Adipose tissue (tissue), 3 donors: Measurements from ENCODE around the gene BIN1. TPM values are rescaled to one million over a fixed set of nuclear protein-coding genes. Genes with fewer than 3 reads are reported as not detected.

Source experiments
- H3K27ac ChIP-seq: one replicate; pipeline ENCODE4 v1.5.1; 2013; ENCODE audit warnings: low read depth, low read length
- WGBS, 3 donors: extraction: QIAGEN DNeasy Blood & Tissue Kit; methylation state at CpG; one replicate each; pipeline ENCODE4 v1.1.7; 2013; 5-methylcytosine and 5-hydroxymethylcytosine counted together
- polyA plus RNA-seq, 3 donors: library from polyadenylated mRNA; stranded (reverse); fragments of 200-250 nt; gene quantifications; one replicate each; pipeline ENCODE4 v1.2.3, GENCODE V29; 2013
- donor health status: healthy with polysubstance abuse.
- donor health status: Bipolar disorder and iron deficiency.
- donor health status: healthy.

The BIN1 gene
- 10 to 100 TPM; 20.9 to 94.1 (median 78.8) TPM for polyA plus RNA-seq

DNA sequence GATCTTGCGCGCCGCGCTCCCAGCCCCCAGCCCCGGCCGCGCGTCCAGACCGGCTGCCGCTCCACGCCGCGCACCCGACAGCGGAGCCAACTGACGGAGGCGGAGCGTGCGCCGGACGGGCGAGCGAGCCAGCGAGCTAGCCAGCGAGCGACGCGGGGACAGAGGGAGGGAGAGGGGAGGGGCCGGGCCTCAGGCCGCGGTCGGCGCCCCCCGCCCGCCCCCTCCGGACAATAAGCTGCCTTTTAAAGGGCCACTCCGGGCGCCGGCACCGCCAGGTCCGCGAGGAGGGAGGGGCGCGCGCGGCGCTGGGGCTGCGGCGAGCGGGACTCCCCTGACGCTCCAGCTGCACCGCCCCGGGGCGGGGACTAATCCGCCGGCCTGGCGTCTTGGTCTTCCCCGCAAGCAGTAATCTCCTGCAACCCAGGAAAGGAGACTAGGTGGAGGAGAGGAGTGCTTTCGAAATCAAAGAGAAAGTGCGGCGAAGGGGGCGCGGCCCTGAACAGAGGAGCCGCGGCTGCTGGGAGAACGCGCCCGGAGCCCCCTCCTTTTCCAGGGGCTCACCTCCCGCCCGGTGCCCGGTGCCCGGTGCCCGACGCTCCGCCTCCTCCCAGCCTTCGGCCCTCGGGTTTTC, at the start of gene BIN1:
Gene BIN1, minus strand, starts transcription at position 164 of the 631 bp plus-strand sequence. CDS start 211 bp downstream, outside the sequence.
- WGBS, 3 donors = 0 to 1% (median 0%) methylated on average over 52 to 76 of the region's 77 CpGs
- no peak within 1 kb of the TSS for H3K27ac ChIP-seq

DNA sequence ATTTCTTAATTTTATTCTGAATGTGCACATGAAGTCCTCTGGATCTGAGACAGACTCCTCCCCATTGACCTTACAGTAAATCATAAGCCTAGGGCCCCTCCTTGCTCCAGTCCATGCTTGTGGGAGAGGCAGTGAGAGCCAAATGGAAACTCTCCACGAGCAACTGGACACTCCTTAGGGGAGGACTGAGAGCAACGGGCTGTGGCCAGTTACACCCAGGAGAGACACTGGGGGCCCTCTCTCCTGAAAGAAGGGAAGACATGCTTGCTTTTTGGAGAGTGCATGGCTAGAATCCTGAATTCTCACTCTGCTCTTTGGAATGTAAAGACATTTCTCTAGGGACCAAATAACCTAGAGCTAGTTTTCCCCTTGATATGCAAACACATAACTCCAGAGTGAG, 49.0 kb upstream of the BIN1 start:
- 32 to 56% (median 52%) methylated on average over 2 of the region's 2 CpGs for WGBS, 3 donors
- no peak overlapping the region for H3K27ac ChIP-seq

- 62 to 66% (median 63%) methylated on average over 7 of the region's 7 CpGs for WGBS, 3 donors
- H3K27ac ChIP-seq = no peak overlapping the region
These were observed 48.2 kb upstream of the BIN1 start for GRCh38 chr2:127155028-127155581.

DNA sequence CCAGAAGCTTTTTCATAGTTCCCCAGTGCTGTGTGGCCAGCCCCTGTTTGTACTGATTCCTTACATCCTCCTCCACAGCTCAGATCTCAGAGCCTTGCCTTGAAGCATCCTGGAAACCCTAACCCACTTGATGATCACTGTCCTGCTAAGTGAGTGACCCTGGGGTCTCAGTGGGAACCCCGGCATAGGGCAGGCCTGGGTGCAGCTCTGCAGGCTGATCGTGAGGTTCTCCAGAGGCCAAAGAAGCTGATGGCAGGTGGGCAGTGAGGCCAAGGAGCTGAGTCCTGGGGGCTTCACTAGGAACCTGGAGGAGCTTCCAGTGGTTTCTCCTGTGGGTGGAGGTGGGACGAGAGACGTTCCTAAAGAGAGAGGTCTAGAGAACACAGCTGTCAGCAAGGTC, 47.4 kb upstream of the BIN1 start:
- 78 to 83% (median 82%) methylated on average over 4 of the region's 4 CpGs for WGBS, 3 donors
- H3K27ac ChIP-seq = peak overlapping the region; percentile 12

- 77 to 89% (median 85%) methylated on average over 6 of the region's 6 CpGs for WGBS, 3 donors
- peak overlapping the region; percentile 12 for H3K27ac ChIP-seq
These were observed 46.8 kb upstream of the BIN1 start for GRCh38 chr2:127153691-127154158.

GRCh38 chr2:127150996-127151395, 44.0 kb upstream of the BIN1 start:
- WGBS, 3 donors = 85 to 96% (median 94%) methylated on average over 1 of the region's 1 CpG
- H3K27ac ChIP-seq = no peak overlapping the region

DNA sequence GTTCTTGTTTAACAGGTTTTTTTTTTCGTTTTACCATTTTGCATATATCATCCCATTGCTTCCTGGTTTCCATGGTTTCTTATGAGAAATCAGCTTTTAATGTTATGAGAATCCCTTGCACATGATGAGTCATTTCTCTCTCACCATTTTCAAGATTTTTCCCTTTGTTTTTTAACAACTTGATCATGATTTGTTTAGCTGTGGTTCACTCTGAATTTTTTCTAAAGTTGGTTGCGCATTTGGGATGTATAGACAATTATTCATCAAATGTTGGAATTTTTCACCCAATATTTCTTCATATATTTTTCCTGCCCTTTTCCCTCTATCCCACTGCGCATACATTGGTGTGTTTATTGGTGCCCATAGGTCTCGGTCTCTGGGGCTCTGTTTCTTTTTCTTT, 42.4 kb upstream of the BIN1 start:
- 84 to 91% (median 89%) methylated on average over 4 of the region's 4 CpGs for WGBS, 3 donors
- H3K27ac ChIP-seq = no peak overlapping the region

DNA sequence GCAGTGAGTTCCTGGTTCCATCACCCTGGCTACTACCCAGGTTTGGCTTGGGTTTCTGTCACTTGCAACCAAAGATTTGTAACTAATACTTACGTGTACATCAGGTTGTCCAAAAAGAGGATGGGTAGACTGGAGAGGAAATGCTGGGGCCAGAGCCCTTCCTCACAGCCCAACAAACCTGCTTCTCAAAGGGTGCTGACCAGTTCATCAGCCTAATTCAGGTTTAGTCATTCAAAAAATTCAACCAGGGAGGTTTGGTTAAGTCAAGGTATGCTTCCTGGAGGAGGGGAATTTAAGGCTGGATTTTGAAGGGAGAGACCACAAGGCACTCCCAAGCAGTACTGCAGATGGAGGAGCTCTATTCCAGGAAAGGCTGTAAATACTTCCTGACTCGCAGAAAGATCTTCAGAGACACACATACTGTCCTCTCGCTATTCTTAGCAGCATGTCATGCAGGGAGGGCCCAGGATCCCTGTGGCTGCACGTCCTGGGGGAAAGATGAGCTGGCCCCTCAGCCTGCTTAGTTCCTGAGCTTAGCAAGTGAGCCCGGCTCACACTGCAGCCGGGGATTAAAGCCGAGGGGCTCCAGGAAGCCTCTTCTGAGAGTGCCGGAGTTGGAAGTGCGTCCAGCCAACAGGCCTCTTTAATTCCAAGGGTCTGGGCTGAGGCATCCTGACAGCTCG, 40.0 kb upstream of the BIN1 start:
- 78 to 86% (median 81%) methylated on average over 10 of the region's 10 CpGs for WGBS, 3 donors

GRCh38 chr2:127146071-127146725, 39.2 kb upstream of the BIN1 start:
- 83 to 93% (median 88%) methylated on average over 18 of the region's 18 CpGs for WGBS, 3 donors
- H3K27ac ChIP-seq = no peak overlapping the region

More for the DNA sequence above, 40.0 kb upstream of the BIN1 start:
- H3K27ac ChIP-seq = no peak overlapping the region

DNA sequence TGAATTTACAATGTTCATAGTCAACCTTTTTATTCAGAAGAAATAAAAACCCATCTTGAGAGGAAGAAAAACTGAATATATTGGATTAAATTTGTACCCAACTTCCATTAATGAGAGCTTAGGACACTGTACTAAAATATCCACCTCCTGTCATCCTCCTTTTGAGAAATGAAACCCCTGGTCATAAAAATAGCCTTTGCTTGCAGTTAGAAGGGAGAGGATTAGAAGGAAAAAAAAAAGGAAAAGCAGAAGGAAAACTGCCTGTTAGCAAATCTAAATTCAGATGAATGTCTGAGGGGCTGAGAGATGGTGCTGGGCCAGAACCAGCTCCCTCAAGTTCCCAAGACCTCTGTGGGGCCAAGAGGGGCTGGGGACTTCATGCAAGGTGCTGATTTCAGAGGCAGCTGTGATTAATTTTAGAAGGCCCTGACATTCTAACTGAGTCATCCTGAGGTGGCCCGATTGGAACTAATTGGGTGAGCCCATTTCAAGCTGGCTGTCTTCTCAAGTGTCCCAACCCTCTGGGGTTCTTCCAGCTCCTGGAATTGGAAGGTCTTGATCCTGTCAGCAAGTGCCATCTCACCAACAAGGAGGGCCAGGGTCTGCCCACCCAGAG, 38.4 kb upstream of the BIN1 start:
- no peak overlapping the region for H3K27ac ChIP-seq
- 40 to 80% (median 53%) methylated on average over 1 of the region's 1 CpG for whole genome bisulfite sequencing, 3 donors

GRCh38 chr2:127143841-127144782, 37.2 kb upstream of the BIN1 start:
- peak overlapping the region; percentile 48 for H3K27ac ChIP-seq
- 60 to 74% (median 66%) methylated on average over 11 of the region's 11 CpGs for WGBS, 3 donors

GRCh38 chr2:127142663-127143630, 36.0 kb upstream of the BIN1 start:
- no peak overlapping the region for H3K27ac ChIP-seq
- 75 to 91% (median 90%) methylated on average over 4 of the region's 4 CpGs for WGBS, 3 donors

DNA sequence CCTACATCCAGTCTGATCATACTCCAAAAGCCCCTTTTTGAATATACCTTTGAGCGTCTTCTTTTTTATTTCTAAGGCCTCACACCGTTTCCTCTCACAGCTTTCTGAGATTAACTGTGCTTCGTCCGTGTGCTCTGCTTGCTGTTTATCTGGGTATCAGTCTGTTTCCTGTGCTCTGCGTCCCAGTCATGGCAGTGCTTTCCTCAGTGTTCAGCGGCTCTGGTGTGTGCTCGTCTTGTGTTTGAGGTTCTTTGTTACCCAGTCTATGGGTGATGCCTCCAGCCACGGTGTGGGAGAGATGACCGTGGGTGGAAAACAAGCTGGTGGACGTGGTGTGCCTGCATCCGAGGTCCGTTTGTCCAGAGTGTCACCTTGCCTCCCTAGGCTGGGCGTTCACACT, 33.6 kb upstream of the BIN1 start:
- WGBS, 3 donors = 71 to 80% (median 79%) methylated on average over 13 of the region's 13 CpGs
- H3K27ac ChIP-seq = no peak overlapping the region

DNA sequence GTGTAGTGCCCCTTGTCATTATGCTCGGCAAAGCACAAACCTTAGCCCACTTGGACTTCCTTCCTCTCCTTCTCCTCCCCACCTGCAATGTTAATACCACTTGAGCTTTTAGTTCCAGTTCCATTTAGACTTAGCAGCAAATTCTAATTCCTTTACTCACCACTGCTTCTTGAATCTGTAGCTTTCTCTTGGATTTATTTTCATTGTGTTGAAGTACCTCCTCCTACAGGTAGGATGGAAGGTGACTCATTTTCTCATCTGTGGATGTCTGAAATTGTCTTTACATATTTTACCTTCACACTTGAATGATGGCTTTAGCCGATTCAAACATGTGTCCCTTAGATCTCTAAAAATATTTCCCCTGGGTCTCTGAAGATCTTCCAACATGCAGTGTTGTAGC, 32.8 kb upstream of the BIN1 start:
- H3K27ac ChIP-seq = no peak overlapping the region
- WGBS, 3 donors = 61 to 69% (median 62%) methylated on average over 2 of the region's 2 CpGs

DNA sequence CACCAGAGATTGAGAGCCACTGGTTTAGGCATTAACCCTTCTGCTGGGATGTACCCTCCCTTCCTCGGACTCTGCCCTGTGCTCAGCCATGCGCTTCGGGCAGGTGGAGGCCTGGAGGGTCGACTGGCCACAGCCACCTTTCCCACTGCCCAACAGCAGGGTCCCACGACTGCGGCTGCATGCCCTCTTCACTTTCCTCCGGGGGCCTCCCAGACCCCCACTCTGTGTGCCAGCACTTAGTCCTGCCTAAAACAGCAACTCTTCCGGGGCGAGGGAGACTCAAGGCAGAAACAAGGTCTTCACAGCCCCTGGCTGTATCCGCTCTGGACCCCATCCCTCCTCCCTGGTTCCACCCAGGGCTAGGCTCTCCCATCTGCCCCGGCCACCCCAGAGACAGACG, 31.3 kb upstream of the BIN1 start:
- no peak overlapping the region for H3K27ac ChIP-seq
- 83 to 96% (median 88%) methylated on average over 12 of the region's 12 CpGs for WGBS, 3 donors

- WGBS, 3 donors = 87 to 91% (median 91%) methylated on average over 15 of the region's 15 CpGs
- H3K27ac ChIP-seq = no peak overlapping the region
These were observed 30.8 kb upstream of the BIN1 start for GRCh38 chr2:127137741-127138140.

- WGBS, 3 donors = 87 to 90% (median 89%) methylated on average over 12 of the region's 12 CpGs
- no peak overlapping the region for H3K27ac ChIP-seq
These were observed 30.3 kb upstream of the BIN1 start for GRCh38 chr2:127137225-127137624.
